VCaP (cell line): ENCODE data around the gene TPM1.

ENCODE experiments used
- H3K27ac ChIP-seq: fragments of 450-650 bp; 2 replicates; pipeline ENCODE4 v1.5.1; 2017
- TF ChIP-seq, protein P1 (sequence below): fragments of 450-650 bp; conservative IDR thresholded peaks from 2 replicates; pipeline ENCODE4 v1.5.1; 2017; ENCODE audit warnings: mild to moderate bottlenecking, moderate library complexity

TPM1 gene

DNA sequence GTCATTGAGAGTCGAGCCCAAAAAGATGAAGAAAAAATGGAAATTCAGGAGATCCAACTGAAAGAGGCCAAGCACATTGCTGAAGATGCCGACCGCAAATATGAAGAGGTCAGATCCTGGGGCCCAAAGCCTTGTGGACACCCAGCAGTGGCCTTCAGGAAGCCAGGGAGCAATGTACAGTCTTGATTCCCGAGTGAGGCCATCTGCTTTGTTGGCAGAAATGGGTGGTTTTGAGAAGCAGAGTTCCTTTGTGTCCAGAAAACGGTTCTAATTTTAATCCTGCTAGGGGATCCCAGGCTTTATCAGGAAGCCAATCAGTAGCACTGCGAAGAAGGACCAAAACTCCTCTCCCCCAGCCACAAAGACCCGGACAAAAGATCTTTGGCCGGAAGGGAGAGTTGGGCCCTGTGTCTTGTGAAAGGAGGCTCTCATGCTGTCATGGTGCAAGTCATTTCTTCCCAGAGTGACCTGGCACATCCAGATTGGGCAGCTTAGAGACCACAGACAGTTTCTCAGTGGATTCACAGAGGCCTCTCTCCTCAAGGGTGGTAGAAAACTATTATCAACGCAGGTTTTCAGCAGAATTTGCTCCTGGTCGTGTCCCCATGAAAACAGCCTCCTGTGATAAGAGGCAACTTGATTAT is 17.1 kb downstream of the TPM1 start:
- TF ChIP-seq, protein P1, sequence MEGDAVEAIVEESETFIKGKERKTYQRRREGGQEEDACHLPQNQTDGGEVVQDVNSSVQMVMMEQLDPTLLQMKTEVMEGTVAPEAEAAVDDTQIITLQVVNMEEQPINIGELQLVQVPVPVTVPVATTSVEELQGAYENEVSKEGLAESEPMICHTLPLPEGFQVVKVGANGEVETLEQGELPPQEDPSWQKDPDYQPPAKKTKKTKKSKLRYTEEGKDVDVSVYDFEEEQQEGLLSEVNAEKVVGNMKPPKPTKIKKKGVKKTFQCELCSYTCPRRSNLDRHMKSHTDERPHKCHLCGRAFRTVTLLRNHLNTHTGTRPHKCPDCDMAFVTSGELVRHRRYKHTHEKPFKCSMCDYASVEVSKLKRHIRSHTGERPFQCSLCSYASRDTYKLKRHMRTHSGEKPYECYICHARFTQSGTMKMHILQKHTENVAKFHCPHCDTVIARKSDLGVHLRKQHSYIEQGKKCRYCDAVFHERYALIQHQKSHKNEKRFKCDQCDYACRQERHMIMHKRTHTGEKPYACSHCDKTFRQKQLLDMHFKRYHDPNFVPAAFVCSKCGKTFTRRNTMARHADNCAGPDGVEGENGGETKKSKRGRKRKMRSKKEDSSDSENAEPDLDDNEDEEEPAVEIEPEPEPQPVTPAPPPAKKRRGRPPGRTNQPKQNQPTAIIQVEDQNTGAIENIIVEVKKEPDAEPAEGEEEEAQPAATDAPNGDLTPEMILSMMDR: no peak

DNA sequence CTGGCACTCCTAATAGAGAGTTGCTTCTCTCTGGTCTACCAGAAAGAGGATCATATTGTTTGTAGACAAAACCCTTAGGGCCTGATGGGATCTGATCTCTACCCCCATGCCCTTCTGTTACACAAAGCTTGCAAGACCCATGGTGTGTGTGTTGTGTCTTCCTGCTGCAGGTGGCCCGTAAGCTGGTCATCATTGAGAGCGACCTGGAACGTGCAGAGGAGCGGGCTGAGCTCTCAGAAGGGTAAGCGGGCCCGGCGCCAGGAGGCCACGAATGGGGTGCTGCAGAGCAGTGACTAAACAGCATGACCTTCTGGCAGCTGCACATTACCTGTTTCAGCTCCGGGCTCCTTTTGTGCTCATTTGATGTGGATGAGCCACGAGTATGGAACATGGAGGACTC is 18.2 kb downstream of the TPM1 start:
- TF ChIP-seq, protein P1: no peak
- H3K27ac ChIP-seq: peak overlapping the region; percentile 12; the same call in 1 of the 2 replicates

More for the DNA sequence above, 17.1 kb downstream of the TPM1 start:
- H3K27ac ChIP-seq: no peak overlapping the region

DNA sequence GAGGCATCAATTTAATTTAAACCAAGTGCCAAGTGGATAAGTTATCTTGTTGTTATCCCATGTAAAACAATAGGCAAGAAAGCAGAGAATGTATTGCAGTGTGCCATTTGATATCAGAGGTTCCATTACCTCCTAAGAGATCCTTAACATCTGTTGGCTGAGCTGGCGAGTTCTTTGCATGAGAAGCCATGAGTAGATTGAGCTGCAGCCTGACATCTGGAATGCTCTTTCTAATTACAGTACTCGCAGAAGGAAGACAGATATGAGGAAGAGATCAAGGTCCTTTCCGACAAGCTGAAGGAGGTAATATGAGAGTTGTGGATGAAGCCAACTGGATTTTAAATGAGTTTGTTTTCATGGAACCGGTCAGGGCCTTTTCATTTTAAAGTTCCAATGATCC is 19.4 kb downstream of the TPM1 start:
- TF ChIP-seq, protein P1: no peak
- peak overlapping the region; percentile 12; the same call in 1 of the 2 replicates for H3K27ac ChIP-seq

DNA sequence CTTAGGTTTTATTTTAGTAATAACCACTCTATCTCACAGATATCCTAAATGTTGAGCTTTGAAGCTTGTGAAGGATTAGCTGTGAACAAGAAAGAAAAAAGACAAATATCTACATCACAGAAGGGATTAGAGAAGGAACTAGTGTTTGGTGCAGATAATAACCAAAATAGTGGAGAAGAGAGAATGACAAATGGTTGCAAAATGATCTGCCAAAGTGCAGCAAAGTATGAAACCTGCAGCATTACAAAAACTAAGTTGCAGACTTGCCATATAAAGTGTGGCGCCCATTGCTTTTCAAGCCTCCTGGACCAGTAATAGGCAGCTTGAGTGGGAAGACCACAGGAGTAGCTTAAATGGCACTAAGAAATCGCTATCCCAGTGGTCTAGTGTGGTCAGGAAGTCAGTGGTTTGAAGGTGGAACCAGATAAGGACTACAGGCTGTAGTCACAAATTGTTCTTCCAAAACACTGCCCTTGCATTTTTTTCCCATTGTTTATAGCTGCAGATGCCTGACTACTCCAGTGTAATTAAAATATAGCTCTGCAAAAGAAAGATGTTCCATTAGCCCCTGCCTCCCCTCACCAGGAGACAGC is 20.7 kb downstream of the TPM1 start:
- TF ChIP-seq, protein P1: no peak
- H3K27ac ChIP-seq: no peak overlapping the region; the same call in 1 of the 2 replicates

DNA sequence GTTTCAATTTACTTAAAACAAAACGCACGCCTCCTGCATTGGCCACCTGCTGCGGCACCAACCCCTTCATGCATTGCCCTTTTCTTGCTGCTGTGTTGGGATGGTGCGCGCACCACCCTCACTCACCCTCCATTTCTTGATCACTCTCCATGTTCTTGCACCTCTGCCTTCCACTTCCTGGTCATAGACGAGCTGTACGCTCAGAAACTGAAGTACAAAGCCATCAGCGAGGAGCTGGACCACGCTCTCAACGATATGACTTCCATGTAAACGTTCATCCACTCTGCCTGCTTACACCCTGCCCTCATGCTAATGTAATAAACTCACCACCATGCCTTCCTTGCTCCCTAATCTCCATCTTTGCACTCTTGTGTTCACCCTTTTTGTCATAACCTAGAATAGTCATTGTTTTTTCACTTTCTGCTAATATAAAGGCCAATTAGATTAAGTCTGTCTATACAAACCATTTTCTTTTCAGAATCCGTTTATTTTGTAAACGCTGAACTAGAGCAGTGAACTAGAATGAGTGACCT is 21.4 kb downstream of the TPM1 start:
- peak overlapping the region; percentile 48; the same call in 1 of the 2 replicates for H3K27ac ChIP-seq
- TF ChIP-seq, protein P1: no peak

DNA sequence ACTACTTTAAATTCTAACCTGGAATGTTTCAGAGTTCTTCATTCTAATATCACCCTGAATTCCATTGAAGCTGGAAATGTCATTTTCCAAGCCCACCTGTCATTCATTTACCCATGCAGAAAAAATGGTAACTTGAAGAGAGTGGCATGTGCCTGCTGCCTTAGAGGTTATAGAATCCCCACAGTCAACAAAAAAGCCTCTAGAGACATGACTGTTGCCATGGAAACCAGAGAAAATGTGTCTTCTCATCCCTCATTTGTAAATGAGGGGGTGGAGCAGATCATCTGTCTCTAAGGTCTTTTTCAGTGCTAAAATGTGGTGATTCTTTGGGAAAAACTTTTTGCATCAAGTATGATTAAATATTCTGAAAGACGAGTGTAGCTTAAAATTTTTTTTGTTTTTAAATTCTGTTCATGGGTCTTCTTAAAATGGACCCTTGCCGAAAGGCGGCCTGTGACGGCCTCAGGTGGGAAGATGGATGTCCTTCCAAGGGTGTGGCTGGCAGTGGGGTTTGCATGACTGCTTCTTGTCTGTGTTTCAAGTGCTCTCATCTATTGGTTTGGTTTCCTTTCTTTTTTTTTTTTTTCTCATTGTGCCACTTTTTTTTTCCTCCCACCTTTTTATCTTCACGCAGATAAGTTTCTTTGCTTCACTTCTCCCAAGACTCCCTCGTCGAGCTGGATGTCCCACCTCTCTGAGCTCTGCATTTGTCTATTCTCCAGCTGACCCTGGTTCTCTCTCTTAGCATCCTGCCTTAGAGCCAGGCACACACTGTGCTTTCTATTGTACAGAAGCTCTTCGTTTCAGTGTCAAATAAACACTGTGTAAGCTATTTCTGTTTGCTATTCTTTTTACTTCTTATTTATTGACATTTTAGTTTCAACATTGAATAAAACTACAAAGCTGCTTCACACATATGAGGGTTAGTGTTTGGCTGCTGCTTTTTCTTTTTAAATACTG is 23.0 kb downstream of the TPM1 start:
- TF ChIP-seq, protein P1: no peak
- H3K27ac ChIP-seq: peak overlapping the region; percentile 48

DNA sequence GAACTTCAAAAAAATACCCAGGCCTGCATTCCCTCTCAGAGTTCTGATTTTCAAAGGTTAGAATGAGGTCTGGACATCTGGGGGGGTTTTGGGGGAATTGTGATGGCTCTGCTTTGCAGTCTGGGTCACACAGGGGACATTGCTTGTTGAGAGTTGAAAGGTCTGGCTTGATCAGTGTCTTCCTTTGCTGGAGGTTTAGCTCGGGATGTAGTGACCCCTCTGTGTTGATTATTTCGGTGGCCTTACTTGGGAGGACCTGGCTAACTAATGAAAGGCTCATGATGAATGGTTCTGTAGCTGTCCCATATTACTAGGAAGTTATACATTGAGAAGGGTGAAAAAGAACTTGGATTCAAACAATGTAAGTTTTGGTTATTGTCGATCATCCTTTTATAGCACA is 23.7 kb downstream of the TPM1 start:
- TF ChIP-seq, protein P1: no peak
- H3K27ac ChIP-seq: peak overlapping the region; percentile 48
